K562 (cell line): ENCODE data around the gene UBXN1. TPM values are rescaled to one million over a fixed set of nuclear protein-coding genes. Genes with fewer than 3 reads are reported as not detected.
A peak's percentile ranks its signal among the peaks of the same experiment; 100 is the strongest.

ENCODE experiments used
- ATAC-seq: fragments of 200-7000 bp; cut with Tn5 transposase; 3 replicates; pipeline ENCODE4 v1.9.1; 2020; ENCODE audit warnings: moderate library complexity
- BruUV-seq: library from RNA; stranded (reverse); fragments of 400-500 nt; replicated peaks from 2 replicates; lab custom pipeline; 2021; lab: Mats Ljungman, UMichigan
- CTCF ChIA-PET: fragments of 300-600 bp; formaldehyde crosslinking; extraction: SDS; loops from one replicate; lab custom pipeline; 2021; ENCODE audit warnings: low intra/inter-chr PET ratio; lab: Yijun Ruan, JAX
- POLR2A ChIA-PET: fragments of 300-600, 350-650 bp; sonication (Branson Sonifier 250); formaldehyde crosslinking; extraction: SDS; loops from one replicate; lab custom pipeline; 2021; ENCODE audit warnings: antibody characterized with exemption, inconsistent platforms; lab: Yijun Ruan, JAX
- DNase-seq, 4 experiments: peaks; one replicate each; pipeline versions ENCODE4 v3.0.0 to v3.0.0-alpha.2; 2011 to 2018; ENCODE audit warnings: low spot score in 3 of 4, mixed read lengths in 3 of 4; ENCODE audit errors: extremely low read depth in 1 of 4
- FAIRE-seq: peaks from 2 replicates; lab custom pipeline; 2011; peaks lifted over from hg19 to GRCh38; lab: Jason Lieb, UNC
- H2AFZ ChIP-seq: 2 replicates; pipeline ENCODE4 v1.6.0; 2011; ENCODE audit warnings: low read depth, low read length, control low read depth, inconsistent platforms
- H3K27ac ChIP-seq: fragments of 200-600 bp; 3 replicates; pipeline ENCODE4 v1.8.0; 2011; ENCODE audit warnings: low read depth, mild to moderate bottlenecking, control low read depth, inconsistent platforms, low read length, moderate library complexity, mixed read lengths; ENCODE audit errors: extremely low read depth
- H3K27me3 ChIP-seq, 2 experiments: fragments of 300-600 bp in 1 of 2; 2 replicates in 1 of 2; 3 replicates in 1 of 2; pipeline versions ENCODE4 v1.6.0 to v1.8.0; 2011; ENCODE audit warnings: inconsistent platforms in 2 of 2, low read length in 2 of 2, mild to moderate bottlenecking in 1 of 2, mixed read lengths in 1 of 2, moderate library complexity in 1 of 2; ENCODE audit not compliant: control insufficient read depth in 2 of 2, insufficient read depth in 2 of 2
- H3K36me3 ChIP-seq: fragments of 300-600 bp; 3 replicates; pipeline ENCODE4 v1.8.0; 2011; ENCODE audit warnings: mild to moderate bottlenecking, low read length, inconsistent platforms; ENCODE audit not compliant: control insufficient read depth, insufficient read depth
- H3K4me1 ChIP-seq, 2 experiments: fragments of 200-600 bp in 1 of 2; replicated peaks in 1 of 2; 2 replicates in 1 of 2; 3 replicates in 1 of 2; pipeline versions ENCODE4 v1.5.1 to v1.8.0; 2011; ENCODE audit warnings: inconsistent platforms in 2 of 2, low read length in 2 of 2, mild to moderate bottlenecking in 1 of 2, mixed read lengths in 1 of 2, moderate library complexity in 1 of 2; ENCODE audit not compliant: control insufficient read depth in 2 of 2, insufficient read depth in 2 of 2
- H3K4me2 ChIP-seq: 2 replicates; pipeline ENCODE4 v1.6.1; 2011; ENCODE audit warnings: low read length, control low read depth, inconsistent platforms, mixed read lengths; ENCODE audit not compliant: insufficient read depth
- H3K4me3 ChIP-seq: fragments of 200-600 bp; sonication (generic), shearing (Covaris generic); 2 replicates; pipeline ENCODE4 v1.5.1; 2016; ENCODE audit warnings: control low read depth, inconsistent platforms
- H3K79me2 ChIP-seq: fragments of 200-600 bp; 3 replicates; pipeline ENCODE4 v1.8.0; 2011; ENCODE audit warnings: low read length, inconsistent platforms; ENCODE audit not compliant: control insufficient read depth, insufficient read depth
- H3K9ac ChIP-seq, 2 experiments: 2 replicates each; pipeline versions ENCODE4 v1.6.0 to v1.6.1; 2011; ENCODE audit warnings: low read depth in 2 of 2, low read length in 2 of 2, control low read depth in 1 of 2, inconsistent platforms in 1 of 2, mild to moderate bottlenecking in 1 of 2, mixed read lengths in 1 of 2; ENCODE audit not compliant: insufficient read depth in 1 of 2
- H3K9me1 ChIP-seq: one replicate; pipeline ENCODE4 v1.6.0; 2011; ENCODE audit warnings: inconsistent platforms, mild to moderate bottlenecking, low read length, moderate library complexity; ENCODE audit not compliant: control insufficient read depth, insufficient read depth
- H3K9me3 ChIP-seq: replicated peaks from 2 replicates; pipeline ENCODE4 v1.5.1; 2011; ENCODE audit warnings: low read depth, low read length, inconsistent platforms; ENCODE audit not compliant: control insufficient read depth, insufficient read depth
- H4K20me1 ChIP-seq: replicated peaks from 2 replicates; pipeline ENCODE4 v1.6.1; 2011; ENCODE audit warnings: low read length, inconsistent platforms, mixed read lengths; ENCODE audit not compliant: control insufficient read depth, insufficient read depth
- FOXA3 ChIP-seq, 2 experiments: fragments of 450-650 bp in 1 of 2; sonication (generic) in 1 of 2; formaldehyde crosslinking; IDR thresholded peaks in 1 of 2; conservative IDR thresholded peaks in 1 of 2; 2 replicates each; pipeline versions ENCODE4 v1.4.0 to v1.8.0; 2020 to 2022; ENCODE audit warnings: mild to moderate bottlenecking in 2 of 2, missing genetic modification reagents in 1 of 2
- L3MBTL2 ChIP-seq: fragments of 450-650 bp; IDR thresholded peaks from 2 replicates; pipeline ENCODE4 v1.6.1; 2016; ENCODE audit warnings: mild to moderate bottlenecking, moderate library complexity
- POLR2G ChIP-seq: fragments of 200-400 bp; formaldehyde crosslinking; IDR thresholded peaks from 2 replicates; pipeline ENCODE4 v1.6.1; 2017; ENCODE audit warnings: low read depth, mild to moderate bottlenecking, antibody characterized with exemption, low read length, moderate library complexity
- RBFOX2 ChIP-seq: fragments of 200-400 bp; formaldehyde crosslinking; IDR thresholded peaks from 2 replicates; pipeline ENCODE4 v1.6.1; 2017; ENCODE audit warnings: low read depth, mild to moderate bottlenecking, low read length, moderate library complexity
- USF1 ChIP-seq: sonication (generic); formaldehyde crosslinking; IDR thresholded peaks from 2 replicates; pipeline ENCODE4 v1.9.0; 2022; ENCODE audit warnings: mild to moderate bottlenecking, missing genetic modification reagents
- ZC3H8 ChIP-seq: fragments of 450-650 bp; IDR thresholded peaks from 2 replicates; pipeline ENCODE4 v1.6.1; 2017
- ZNF224 ChIP-seq: sonication (generic); formaldehyde crosslinking; IDR thresholded peaks from 2 replicates; pipeline ENCODE4 v1.8.0; 2022; ENCODE audit warnings: mild to moderate bottlenecking, missing genetic modification reagents
- WGBS: fragments of 100-300 bp; shearing (Covaris generic); methylation state at CpG from one replicate; pipeline ENCODE4 v1.1.6; 2016; ENCODE audit warnings: low coverage, mixed read lengths; ENCODE audit not compliant: insufficient coverage; ENCODE audit errors: missing lambda C conversion rate; 5-methylcytosine and 5-hydroxymethylcytosine counted together
- in situ Hi-C: fragments of 300-500 bp; cut with MboI; formaldehyde crosslinking; loops from 4 replicates; pipeline ENCODE4 v1.15.0; 2018; ENCODE audit warnings: inconsistent platforms, mixed read lengths
- intact Hi-C: fragments of 100-400 bp; cut with micrococcal nuclease; formaldehyde crosslinking; loops from 2 replicates; pipeline ENCODE4 v1.14.2; 2022
- polyA plus RNA-seq, 8 experiments: library from polyadenylated mRNA; depleted of rRNA in 4 of 8; stranded (reverse) in 5 of 8; unstranded in 3 of 8; fragments of >200 nt; fragmentation: Nextera tagmentation in 2 of 8; fragmentation: Illumina TruSeq in 1 of 8; extraction: Ambion mirVana in 2 of 8; extraction: Trizol in 1 of 8; gene quantifications; 2 replicates each; pipeline versions ENCODE4 v1.2.1 to v1.2.3, GENCODE V29; 2011 to 2014; ENCODE audit warnings: inconsistent platforms in 1 of 8, missing spikeins in 1 of 8
- total RNA-seq, 7 experiments: library from RNA; depleted of rRNA in 6 of 7; stranded (reverse); fragments of >200 nt in 6 of 7; fragmentation: Illumina TruSeq in 2 of 7; extraction: Trizol in 2 of 7; gene quantifications; 2 replicates each; pipeline versions ENCODE4 v1.2.1 to v1.2.3, GENCODE V29; 2011 to 2021; ENCODE audit warnings: low replicate concordance in 1 of 7

Gene UBXN1
- total and polyA plus RNA-seq, 9 of the 15 experiments (the other 6 are each of a cell fraction or from before 2014, with no cell fraction given), result 4.8 to 263 (median 99.7) TPM

DNA sequence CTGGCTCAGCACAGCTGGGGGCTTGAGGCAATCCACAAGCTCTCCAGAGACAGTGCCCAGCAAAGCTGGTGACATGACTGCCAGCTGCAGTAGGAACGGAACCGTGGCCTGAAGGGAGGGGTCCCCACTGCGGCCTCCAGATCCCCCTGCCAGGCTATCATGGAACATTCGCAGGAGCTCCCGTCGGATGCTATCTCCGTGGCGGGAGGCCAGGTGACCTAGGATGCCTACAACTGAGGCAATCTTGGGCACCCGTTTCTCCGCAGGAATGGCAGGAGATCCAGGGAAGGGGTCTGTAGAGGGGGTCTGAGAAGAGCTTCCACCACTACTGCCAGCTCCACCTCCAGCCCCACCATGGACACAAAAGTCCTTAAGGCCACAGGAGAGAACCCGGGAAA lies 29.9 kb downstream of the UBXN1 start (continued):
- TF ChIP-seq USF1 (no peak), L3MBTL2 (no peak)

DNA sequence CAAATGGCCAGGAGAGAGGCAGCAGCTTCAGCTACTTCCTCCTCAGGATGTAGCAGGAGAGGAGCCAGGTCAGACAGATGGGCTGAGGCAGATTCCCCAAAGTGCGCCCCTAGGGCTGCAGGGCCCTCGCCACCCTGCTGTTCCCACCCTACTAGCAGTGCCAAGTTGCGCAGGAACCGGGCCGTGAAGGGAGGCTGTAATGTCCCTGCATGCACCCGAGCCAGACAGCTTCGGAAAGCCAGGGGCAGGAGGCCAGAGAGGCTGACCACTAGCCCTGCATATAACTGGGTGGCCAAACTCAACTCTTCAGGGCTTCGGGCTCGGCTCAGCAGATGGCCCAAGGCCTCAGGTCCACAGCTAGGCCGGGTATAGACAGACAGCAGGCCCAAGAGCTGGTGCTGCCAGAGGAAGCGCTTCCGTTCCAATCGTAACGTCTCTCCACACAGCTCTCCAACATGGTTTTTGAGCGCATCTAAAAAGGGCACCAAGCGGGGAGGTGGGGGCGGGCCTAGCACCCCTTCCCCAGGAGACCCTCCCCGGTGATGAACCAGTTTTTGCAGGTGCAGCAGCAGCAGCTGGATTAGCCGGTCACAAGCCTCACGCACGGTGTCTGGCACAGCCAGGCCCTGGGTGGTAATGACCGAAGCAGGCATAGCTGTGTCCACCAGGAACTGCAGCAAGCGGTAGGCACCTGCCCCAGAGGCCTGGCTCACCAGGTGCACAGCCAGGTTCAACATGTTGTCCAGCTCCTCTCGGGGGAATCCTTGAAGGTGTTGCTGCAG lies 30.5 kb downstream of the UBXN1 start:
- H3K4me3 ChIP-seq, result no peak overlapping the region
- no peak for DNase-seq
- H2AFZ ChIP-seq, result no peak overlapping the region
- no peaks in the 10 kb centered on the region for H3K9me3 ChIP-seq
- CTCF ChIA-PET, result no interaction called here
- no peaks in the 10 kb centered on the region for H3K9me1 ChIP-seq
- no peak overlapping the region for H3K27ac ChIP-seq
- TF ChIP-seq ZNF224 (CRISPR knock-in tag) (no peak), ZC3H8 (no peak), RBFOX2 (peak; percentile 49), POLR2G (0 out of 2 replicates have a peak, but pooled peaks have one; percentile 35), FOXA3 (CRISPR knock-in tag; conservative IDR thresholded peaks at IDR 0.05 in 1 of 2, IDR thresholded peaks at IDR 0.05 in 1 of 2) (no peak)
- TF ChIP-seq, all 486 proteins: peak for 2
- no TSS peak for BruUV-seq
- POLR2A ChIA-PET, result interaction anchor here (0.6 to 2.8 kb wide), 11 partner anchors 9 to 1042 kb away, joined by 3 to 40 read pairs (median 3); partner anchors contain the start of genes C11orf98, CSKMT, LBHD1 and TUT1
- peak overlapping the region in 1 of 2 experiments; percentile 85; a peak in 2 of 4 replicates for H3K9ac ChIP-seq
- in situ Hi-C loops (no loop called here), intact Hi-C loops (no loop called here)
- peaks cover 20% of the 10 kb centered on the region for H4K20me1 ChIP-seq
- H3K27me3 ChIP-seq, result no peaks in the 10 kb centered on the region
- WGBS, result 92% methylated on average over 21 of the region's 24 CpGs
- peaks cover 63% of the 10 kb centered on the region for H3K36me3 ChIP-seq
- H3K4me2 ChIP-seq, result no peak overlapping the region
- FAIRE-seq (no peak), ATAC-seq (no peak)
- peaks cover 65% of the 10 kb centered on the region for H3K79me2 ChIP-seq
- peaks cover 15 to 43% of the 10 kb centered on the region in 2 experiments for H3K4me1 ChIP-seq
